ENCODE data around the gene ZNF627. TPM values are rescaled to one million over a fixed set of nuclear protein-coding genes. Genes with fewer than 3 reads are reported as not detected.
A peak's percentile ranks its signal among the peaks of the same experiment; 100 is the strongest.

The ZNF627 gene
- total RNA-seq: 7.1 TPM

DNA sequence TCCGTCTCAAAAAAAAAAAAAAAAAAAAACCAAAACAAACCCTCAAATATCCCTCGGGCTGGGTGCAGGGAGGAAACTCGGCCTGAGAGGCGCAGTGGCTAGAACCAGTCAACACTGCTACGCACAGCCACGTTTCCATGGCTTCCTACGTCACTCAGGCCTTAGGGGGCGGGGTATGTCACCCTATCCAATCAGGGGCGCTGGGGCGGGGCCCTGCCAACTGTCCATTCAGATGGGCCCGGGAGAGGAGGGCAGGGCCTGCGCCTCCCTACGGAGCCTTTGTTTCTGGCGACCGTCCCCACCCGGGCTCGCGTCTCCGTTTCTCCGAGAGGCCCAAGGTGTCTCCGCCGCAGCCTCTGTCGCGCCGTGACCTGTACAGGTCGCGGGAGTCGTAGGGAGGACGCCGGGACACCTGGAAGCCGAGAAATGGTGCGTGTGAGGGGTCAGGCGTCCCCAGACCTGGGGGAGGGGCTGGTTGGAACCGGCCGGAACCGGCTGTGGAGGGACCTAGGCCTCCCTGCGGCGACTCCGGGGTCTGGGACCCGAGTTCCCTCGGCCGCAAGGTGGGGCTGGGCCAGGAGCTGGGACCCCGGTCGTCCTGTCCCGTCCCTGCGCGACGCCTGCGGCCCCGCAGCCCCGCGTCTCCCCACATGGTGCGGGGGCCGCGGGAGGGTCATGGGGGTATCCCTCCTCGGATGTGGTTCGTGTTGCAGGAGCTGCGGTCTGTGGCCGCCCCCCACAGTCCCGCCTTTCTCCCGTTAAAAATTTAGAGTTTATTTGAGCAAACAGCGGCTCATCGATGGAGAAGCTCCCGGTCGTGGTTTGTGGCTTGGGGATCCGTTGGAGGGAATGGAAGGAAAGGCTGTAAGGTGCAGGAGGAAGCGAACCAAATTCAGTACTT, at the start of gene ZNF627:
TSS of gene ZNF627 (plus strand) at position 282 of the 901 bp plus-strand sequence. CDS start at position 427, 145 bp downstream.
- no peaks in the 10 kb centered on the region for H3K27me3 ChIP-seq
- H3K4me3 ChIP-seq: peak within 1 kb of the TSS; percentile 78 to 100
- peak; percentile 97 for DNase-seq (ENCODE audit: extremely low spot score in 2 of 2)
- H3K9me3 ChIP-seq: no peaks in the 10 kb centered on the region
- H3K27ac ChIP-seq: peak within 1 kb of the TSS; percentile 96
- H3K4me1 ChIP-seq: peaks cover 42% of the 10 kb centered on the region
- no peaks in the 10 kb centered on the region for H3K36me3 ChIP-seq
- intact Hi-C loops (cut with DNase I): no loop called here
- TF ChIP-seq, protein P1, sequence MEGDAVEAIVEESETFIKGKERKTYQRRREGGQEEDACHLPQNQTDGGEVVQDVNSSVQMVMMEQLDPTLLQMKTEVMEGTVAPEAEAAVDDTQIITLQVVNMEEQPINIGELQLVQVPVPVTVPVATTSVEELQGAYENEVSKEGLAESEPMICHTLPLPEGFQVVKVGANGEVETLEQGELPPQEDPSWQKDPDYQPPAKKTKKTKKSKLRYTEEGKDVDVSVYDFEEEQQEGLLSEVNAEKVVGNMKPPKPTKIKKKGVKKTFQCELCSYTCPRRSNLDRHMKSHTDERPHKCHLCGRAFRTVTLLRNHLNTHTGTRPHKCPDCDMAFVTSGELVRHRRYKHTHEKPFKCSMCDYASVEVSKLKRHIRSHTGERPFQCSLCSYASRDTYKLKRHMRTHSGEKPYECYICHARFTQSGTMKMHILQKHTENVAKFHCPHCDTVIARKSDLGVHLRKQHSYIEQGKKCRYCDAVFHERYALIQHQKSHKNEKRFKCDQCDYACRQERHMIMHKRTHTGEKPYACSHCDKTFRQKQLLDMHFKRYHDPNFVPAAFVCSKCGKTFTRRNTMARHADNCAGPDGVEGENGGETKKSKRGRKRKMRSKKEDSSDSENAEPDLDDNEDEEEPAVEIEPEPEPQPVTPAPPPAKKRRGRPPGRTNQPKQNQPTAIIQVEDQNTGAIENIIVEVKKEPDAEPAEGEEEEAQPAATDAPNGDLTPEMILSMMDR (IDR thresholded peaks at IDR 0.05): peak in 2 of 3 experiments; percentile 5 to 19
- TF ChIP-seq POLR2A (IDR thresholded peaks at IDR 0.05): peak; percentile 67 to 92
- TF ChIP-seq POLR2AphosphoS5 (IDR thresholded peaks at IDR 0.05; ENCODE audit: insufficient read depth in 1 of 2, low read depth in 1 of 2): peak; percentile 92 to 100

DNA sequence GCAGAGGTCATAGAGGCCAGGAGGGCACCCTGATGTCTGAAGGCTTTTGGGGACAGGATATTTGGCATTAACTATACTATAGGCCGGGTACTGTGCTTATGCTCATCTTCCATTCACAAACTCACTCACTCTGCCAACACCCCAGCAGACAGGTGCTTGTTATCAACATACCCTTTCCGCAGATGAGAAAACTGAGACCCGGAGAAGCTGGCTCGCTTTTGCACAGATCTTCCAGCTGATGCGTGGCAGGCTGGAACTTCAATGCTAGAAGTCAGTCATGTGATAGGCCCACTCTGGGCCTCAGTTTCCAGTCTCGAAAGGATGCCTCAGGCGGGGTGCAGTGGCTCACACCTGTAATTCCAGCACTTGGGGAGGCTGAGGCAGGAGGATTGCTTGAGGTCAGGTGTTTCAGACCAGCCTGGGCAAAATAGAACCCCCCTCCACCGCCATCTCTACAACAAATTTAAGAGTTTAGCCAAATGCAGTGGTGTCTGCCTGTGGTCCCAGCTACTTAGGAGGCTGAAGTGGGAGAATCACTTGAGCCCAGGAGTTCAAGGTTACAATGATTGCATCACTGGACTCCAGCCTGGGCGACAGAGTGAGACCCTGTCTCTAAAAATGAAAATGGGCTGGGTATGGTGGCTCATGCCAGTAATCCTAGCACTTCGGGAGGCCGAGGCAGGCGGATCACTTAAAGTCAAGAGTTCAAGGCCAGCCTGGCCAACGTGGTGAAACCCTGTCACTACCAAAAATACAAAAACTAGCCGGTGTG, 49.2 kb upstream of the ZNF627 start:
- peaks cover 6% of the 10 kb centered on the region for H3K4me1 ChIP-seq
- peaks cover 0 to 5% of the 10 kb centered on the region in 2 donors for H3K36me3 ChIP-seq
- DNase-seq (ENCODE audit: extremely low spot score in 2 of 2): no peak
- H3K27me3 ChIP-seq: no peaks in the 10 kb centered on the region
- H3K4me3 ChIP-seq: no peak overlapping the region
- no peaks in the 10 kb centered on the region for H3K9me3 ChIP-seq
- no peak overlapping the region for H3K27ac ChIP-seq
- TF ChIP-seq, protein P1 (IDR thresholded peaks at IDR 0.05): no peak
- no peak for TF ChIP-seq POLR2AphosphoS5 (IDR thresholded peaks at IDR 0.05; ENCODE audit: insufficient read depth in 1 of 2, low read depth in 1 of 2)
- TF ChIP-seq POLR2A (IDR thresholded peaks at IDR 0.05): no peak
- intact Hi-C loops (cut with DNase I): no loop called here

DNA sequence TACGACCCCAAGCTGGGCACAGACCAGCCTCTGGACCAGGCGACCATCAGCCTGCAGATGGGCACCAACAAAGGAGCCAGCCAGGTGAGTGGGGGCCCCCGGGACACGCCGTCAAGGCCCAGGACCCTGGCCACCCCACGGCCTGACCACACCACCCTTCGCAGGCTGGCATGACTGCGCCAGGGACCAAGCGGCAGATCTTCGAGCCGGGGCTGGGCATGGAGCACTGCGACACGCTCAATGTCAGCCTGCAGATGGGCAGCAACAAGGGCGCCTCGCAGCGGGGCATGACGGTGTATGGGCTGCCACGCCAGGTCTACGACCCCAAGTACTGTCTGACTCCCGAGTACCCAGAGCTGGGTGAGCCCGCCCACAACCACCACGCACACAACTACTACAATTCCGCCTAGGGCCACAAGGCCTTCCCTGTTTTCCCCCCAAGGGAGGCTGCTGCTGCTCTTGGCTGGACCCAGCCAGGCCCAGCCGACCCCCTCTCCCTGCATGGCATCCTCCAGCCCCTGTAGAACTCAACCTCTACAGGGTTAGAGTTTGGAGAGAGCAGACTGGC, 47.8 kb upstream of the ZNF627 start:
- Histone ChIP-seq H3K27me3 (no peaks in the 10 kb centered on the region), H3K36me3 (peaks cover 0 to 17% of the 10 kb centered on the region in 2 donors), H3K9me3 (no peaks in the 10 kb centered on the region), H3K27ac (no peak overlapping the region), H3K4me1 (peaks cover 6% of the 10 kb centered on the region), H3K4me3 (no peak overlapping the region)
- TF ChIP-seq, protein P1 (IDR thresholded peaks at IDR 0.05): no peak
- TF ChIP-seq POLR2A (IDR thresholded peaks at IDR 0.05) (no peak), POLR2AphosphoS5 (IDR thresholded peaks at IDR 0.05; ENCODE audit: insufficient read depth in 1 of 2, low read depth in 1 of 2) (peak in 1 of 2 donors; percentile 32)
- intact Hi-C loops (cut with DNase I): no loop called here
- DNase-seq (ENCODE audit: extremely low spot score in 2 of 2): no peak

DNA sequence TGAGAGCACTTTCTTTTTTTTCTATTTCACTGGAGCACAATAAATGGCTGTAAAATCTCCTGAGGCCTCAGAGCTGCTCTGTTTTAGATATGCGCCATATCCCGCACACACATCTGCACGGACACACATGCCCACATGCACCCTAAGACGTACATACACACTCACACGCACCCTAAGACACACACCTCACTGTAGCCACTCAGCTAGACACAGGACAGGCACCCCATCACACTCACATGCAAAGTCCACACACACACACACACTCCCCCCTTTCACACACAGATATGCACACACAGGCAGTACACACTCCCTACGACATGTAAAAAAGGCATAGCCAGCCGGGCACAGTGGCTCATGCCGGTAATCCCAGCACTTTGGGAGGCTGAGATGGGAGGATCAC, 47.0 kb upstream of the ZNF627 start:
- peaks cover 6% of the 10 kb centered on the region for H3K4me1 ChIP-seq
- TF ChIP-seq, protein P1 (IDR thresholded peaks at IDR 0.05): no peak
- TF ChIP-seq POLR2A (IDR thresholded peaks at IDR 0.05): no peak
- intact Hi-C loops (cut with DNase I): no loop called here
- peak overlapping the region; percentile 53 for H3K27ac ChIP-seq
- H3K4me3 ChIP-seq: no peak overlapping the region
- no peak for DNase-seq (ENCODE audit: extremely low spot score in 2 of 2)
- no peaks in the 10 kb centered on the region for H3K27me3 ChIP-seq
- H3K36me3 ChIP-seq: peaks cover 0 to 19% of the 10 kb centered on the region in 2 donors
- H3K9me3 ChIP-seq: no peaks in the 10 kb centered on the region
